A673 (cell line): ENCODE measurements around the gene DENND6B. TPM values are rescaled to one million over a fixed set of nuclear protein-coding genes. Genes with fewer than 3 reads are reported as not detected.

Source experiments
- BruUV-seq: library from RNA; stranded (reverse); fragments of 400-500 nt; replicated peaks from 2 replicates; lab custom pipeline; 2021; lab: Mats Ljungman, UMichigan
- CTCF ChIA-PET: fragments of 300-600 bp; sonication (Branson Sonifier 250); formaldehyde crosslinking; loops from one replicate; lab custom pipeline; 2022; ENCODE audit warnings: antibody characterized with exemption; lab: Charles Lee
- POLR2A ChIA-PET: fragments of 300-600 bp; sonication (Branson Sonifier 250); formaldehyde crosslinking; loops from one replicate; lab custom pipeline; 2022; ENCODE audit warnings: antibody characterized with exemption; ENCODE audit not compliant: low non-redundant PET; lab: Charles Lee
- DNase-seq: peaks from one replicate; pipeline ENCODE4 v3.0.0-alpha.2; 2015; ENCODE audit warnings: low spot score
- H3K27ac ChIP-seq: fragments of 200-600 bp; sonication (generic); 2 replicates; pipeline ENCODE4 v1.5.1; 2016; ENCODE audit warnings: mixed run types, low read depth, mild to moderate bottlenecking, mixed read lengths, antibody characterized with exemption, low read length; ENCODE audit not compliant: poor library complexity, severe bottlenecking
- H3K27me3 ChIP-seq: fragments of 200-600 bp; sonication (generic); replicated peaks from 2 replicates; pipeline ENCODE4 v1.6.1; 2017; ENCODE audit warnings: mixed run types, low read depth, mild to moderate bottlenecking, mixed read lengths, antibody characterized with exemption, low read length; ENCODE audit not compliant: insufficient read depth, poor library complexity
- H3K36me3 ChIP-seq: fragments of 200-600 bp; sonication (generic); 2 replicates; pipeline ENCODE4 v1.6.1; 2016; ENCODE audit warnings: mixed run types, mild to moderate bottlenecking, mixed read lengths, antibody characterized with exemption, low read length; ENCODE audit not compliant: insufficient read depth, poor library complexity, severe bottlenecking
- H3K4me1 ChIP-seq: fragments of 200-600 bp; sonication (generic); 2 replicates; pipeline ENCODE4 v1.6.1; 2017; ENCODE audit warnings: mixed run types, mild to moderate bottlenecking, mixed read lengths, antibody characterized with exemption, low read length; ENCODE audit not compliant: insufficient read depth, poor library complexity, severe bottlenecking
- H3K4me3 ChIP-seq: fragments of 200-600 bp; sonication (generic); 2 replicates; pipeline ENCODE4 v1.5.1; 2016; ENCODE audit warnings: low read depth, mixed run types, mild to moderate bottlenecking, mixed read lengths, low read length; ENCODE audit not compliant: poor library complexity, severe bottlenecking
- H3K9me3 ChIP-seq: fragments of 200-600 bp; sonication (generic); 2 replicates; pipeline ENCODE4 v1.6.1; 2016; ENCODE audit warnings: mixed run types, low read depth, mild to moderate bottlenecking, mixed read lengths, antibody characterized with exemption, low read length; ENCODE audit not compliant: poor library complexity, severe bottlenecking
- EZH2 ChIP-seq: fragments of 200-600 bp; sonication (generic); IDR thresholded peaks from 2 replicates; pipeline ENCODE4 v1.6.1; 2017; ENCODE audit warnings: borderline replicate concordance, low read depth, mild to moderate bottlenecking, mixed read lengths, antibody characterized with exemption, low read length; ENCODE audit not compliant: poor library complexity, severe bottlenecking
- intact Hi-C: fragments of 100-400 bp; cut with micrococcal nuclease; formaldehyde crosslinking; loops from one replicate; pipeline ENCODE4 v1.10.0; 2022; ENCODE audit not compliant: unreplicated experiment
- total RNA-seq: library from RNA; stranded (reverse); gene quantifications from 2 replicates; pipeline ENCODE4 v1.2.3, GENCODE V29; 2021
- TF ChIP-seq, protein P1 (sequence below): fragments of 300-800, 200-600 bp; sonication (generic); conservative IDR thresholded peaks from 2 replicates; pipeline ENCODE4 v1.5.1; 2017; ENCODE audit warnings: low read depth, mild to moderate bottlenecking, antibody characterized with exemption, low read length, moderate library complexity, mixed read lengths

The DENND6B gene
- total RNA-seq, 1 experiment from 2014 or later, result 5.3 TPM

DNA sequence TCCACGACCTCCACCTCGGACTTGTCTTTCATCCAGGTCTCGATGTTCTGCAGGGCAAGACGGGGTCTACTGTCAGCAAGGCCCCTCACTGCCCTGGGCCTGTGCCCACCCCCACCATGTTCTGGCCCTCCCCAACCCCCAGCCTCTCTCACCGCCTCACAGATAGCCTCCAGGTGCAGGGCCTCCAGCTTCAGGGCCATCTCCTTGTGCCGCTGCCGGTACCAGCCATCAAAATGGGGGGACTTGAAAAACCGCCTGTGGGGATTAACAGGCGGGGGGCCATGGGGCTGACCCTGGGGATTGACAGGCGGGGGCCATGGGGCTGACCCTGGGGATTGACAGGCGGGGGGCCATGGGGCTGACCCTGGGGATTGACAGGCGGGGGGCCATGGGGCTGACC, 14.4 kb downstream of the DENND6B start:
- peaks cover 8% of the 10 kb centered on the region for H3K4me1 ChIP-seq
- no peak for TF ChIP-seq EZH2
- TF ChIP-seq, protein P1, sequence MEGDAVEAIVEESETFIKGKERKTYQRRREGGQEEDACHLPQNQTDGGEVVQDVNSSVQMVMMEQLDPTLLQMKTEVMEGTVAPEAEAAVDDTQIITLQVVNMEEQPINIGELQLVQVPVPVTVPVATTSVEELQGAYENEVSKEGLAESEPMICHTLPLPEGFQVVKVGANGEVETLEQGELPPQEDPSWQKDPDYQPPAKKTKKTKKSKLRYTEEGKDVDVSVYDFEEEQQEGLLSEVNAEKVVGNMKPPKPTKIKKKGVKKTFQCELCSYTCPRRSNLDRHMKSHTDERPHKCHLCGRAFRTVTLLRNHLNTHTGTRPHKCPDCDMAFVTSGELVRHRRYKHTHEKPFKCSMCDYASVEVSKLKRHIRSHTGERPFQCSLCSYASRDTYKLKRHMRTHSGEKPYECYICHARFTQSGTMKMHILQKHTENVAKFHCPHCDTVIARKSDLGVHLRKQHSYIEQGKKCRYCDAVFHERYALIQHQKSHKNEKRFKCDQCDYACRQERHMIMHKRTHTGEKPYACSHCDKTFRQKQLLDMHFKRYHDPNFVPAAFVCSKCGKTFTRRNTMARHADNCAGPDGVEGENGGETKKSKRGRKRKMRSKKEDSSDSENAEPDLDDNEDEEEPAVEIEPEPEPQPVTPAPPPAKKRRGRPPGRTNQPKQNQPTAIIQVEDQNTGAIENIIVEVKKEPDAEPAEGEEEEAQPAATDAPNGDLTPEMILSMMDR, result no peak
- POLR2A ChIA-PET, result interaction anchor here (0.6 kb wide), 1 partner anchor 263 kb away, joined by 3 read pairs; no protein-coding TSS in a partner anchor

DNA sequence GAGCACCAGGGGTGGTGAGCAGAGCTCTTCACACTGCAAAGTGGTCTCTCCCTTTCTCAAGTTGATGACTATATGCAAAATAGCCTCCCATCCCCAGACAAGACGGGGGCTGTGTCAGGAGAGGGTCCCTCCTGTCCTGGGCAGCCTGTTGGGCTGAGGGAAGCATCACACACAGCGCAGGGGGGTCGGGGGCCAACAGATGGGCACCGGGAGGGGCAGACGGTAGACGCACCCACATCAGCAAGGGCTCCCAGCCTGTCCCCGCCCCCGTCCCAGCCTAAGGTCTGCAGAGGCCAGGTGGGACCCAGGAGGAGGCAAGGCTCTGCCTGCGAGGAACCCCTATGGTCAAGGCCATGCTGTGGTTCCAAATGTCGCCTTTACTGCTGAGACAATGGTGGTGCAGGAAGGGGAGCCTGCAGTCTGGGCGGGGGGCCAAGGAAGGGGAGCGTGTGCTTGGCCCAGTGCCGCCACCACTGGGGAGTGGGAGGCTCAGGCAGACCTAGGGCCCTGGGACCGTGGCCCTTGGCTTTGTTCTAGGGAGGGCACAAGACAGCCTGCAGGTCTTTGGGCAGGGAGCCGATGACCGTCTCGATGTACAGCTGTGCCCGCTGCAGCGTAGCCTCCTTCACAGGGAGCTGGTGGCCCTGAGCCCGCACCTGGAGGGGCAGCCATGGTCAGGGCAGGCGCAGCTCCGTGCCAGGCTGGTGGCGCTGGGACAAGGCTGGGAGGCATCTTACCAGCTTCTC, 15.0 kb downstream of the DENND6B start:
- H3K27ac ChIP-seq, result no peak overlapping the region
- POLR2A ChIA-PET, result no interaction called here
- TF ChIP-seq, protein P1, result no peak
- TF ChIP-seq EZH2, result no peak
- no TSS peak for BruUV-seq
- CTCF ChIA-PET, result no interaction called here
- H3K4me3 ChIP-seq, result no peak overlapping the region
- no peaks in the 10 kb centered on the region for H3K9me3 ChIP-seq
- intact Hi-C loops, result no loop called here
- H3K4me1 ChIP-seq, result peaks cover 8% of the 10 kb centered on the region
- no peak for DNase-seq
- no peaks in the 10 kb centered on the region for H3K36me3 ChIP-seq
- H3K27me3 ChIP-seq, result no peaks in the 10 kb centered on the region

More for the DNA sequence above, 14.4 kb downstream of the DENND6B start:
- Histone ChIP-seq H3K4me3 (no peak overlapping the region), H3K27me3 (no peaks in the 10 kb centered on the region), H3K36me3 (no peaks in the 10 kb centered on the region), H3K9me3 (no peaks in the 10 kb centered on the region), H3K27ac (no peak overlapping the region)
- CTCF ChIA-PET, result no interaction called here
- BruUV-seq, result no TSS peak
- intact Hi-C loops, result no loop called here
- DNase-seq, result no peak

DNA sequence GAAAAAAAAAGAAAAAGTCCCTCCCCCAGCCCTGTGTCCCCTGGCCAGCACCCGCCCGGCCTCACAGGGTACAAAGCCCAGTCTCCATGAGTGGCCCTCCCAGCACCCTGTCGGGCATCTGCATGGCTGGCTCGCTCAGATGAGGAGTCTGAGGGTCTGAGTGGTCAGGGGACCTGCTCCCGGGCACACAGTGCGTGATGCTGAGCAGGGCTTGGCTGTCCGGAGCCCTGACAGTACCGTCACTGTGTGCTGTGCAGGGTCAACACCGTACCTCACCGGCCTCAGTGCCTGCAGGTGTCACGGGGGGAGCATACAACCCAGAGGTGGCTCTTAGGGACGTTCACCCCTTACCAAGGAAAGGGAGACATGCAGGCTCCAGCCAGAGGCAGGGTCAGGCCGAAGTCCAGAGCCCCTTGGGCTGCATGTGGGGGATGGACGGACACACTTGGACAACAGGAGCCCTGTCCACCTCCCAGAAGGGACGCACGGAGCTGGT, 15.8 kb downstream of the DENND6B start:
- no peak for TF ChIP-seq EZH2
- TF ChIP-seq, protein P1, result no peak
- POLR2A ChIA-PET, result no interaction called here
- H3K9me3 ChIP-seq, result no peaks in the 10 kb centered on the region
- H3K27me3 ChIP-seq, result no peaks in the 10 kb centered on the region
- peaks cover 8% of the 10 kb centered on the region for H3K4me1 ChIP-seq
- H3K4me3 ChIP-seq, result no peak overlapping the region
- no peaks in the 10 kb centered on the region for H3K36me3 ChIP-seq
- H3K27ac ChIP-seq, result no peak overlapping the region
- BruUV-seq, result no TSS peak
- CTCF ChIA-PET, result no interaction called here
- intact Hi-C loops, result no loop called here
- no peak for DNase-seq
